Panc1 (cell line): ENCODE results near the gene COL5A2. TPM values are rescaled to one million over a fixed set of nuclear protein-coding genes. Genes with fewer than 3 reads are reported as not detected.

Experiments used
- ATAC-seq: fragments of 200-7000 bp; cut with Tn5 transposase; 2 replicates; pipeline ENCODE4 v1.9.1; 2020; ENCODE audit warnings: mild to moderate bottlenecking, moderate library complexity
- BruUV-seq: library from RNA; stranded (reverse); fragments of 400-500 nt; replicated peaks from 2 replicates; lab custom pipeline; 2021; lab: Mats Ljungman, UMichigan
- CTCF ChIA-PET: fragments of 300-600 bp; sonication (Branson Sonifier 250); formaldehyde crosslinking; loops from one replicate; lab custom pipeline; 2022; ENCODE audit warnings: antibody characterized with exemption; lab: Charles Lee
- POLR2A ChIA-PET: fragments of 300-600 bp; sonication (Branson Sonifier 250); formaldehyde crosslinking; loops from one replicate; lab custom pipeline; 2022; ENCODE audit warnings: antibody characterized with exemption; lab: Charles Lee
- DNase-seq: peaks from one replicate; pipeline ENCODE4 v3.0.0-alpha.2; 2010; ENCODE audit warnings: low read depth, low spot score
- H3K27ac ChIP-seq: 2 replicates; pipeline ENCODE4 v1.5.1; 2011; ENCODE audit warnings: mild to moderate bottlenecking, low read length, inconsistent platforms
- H3K27me3 ChIP-seq: fragments of 200-500 bp; sonication (Bioruptor generic); 2 replicates; pipeline ENCODE4 v1.6.0; 2014; ENCODE audit warnings: low read length, inconsistent platforms; ENCODE audit not compliant: control insufficient read depth, insufficient read depth
- H3K36me3 ChIP-seq: fragments of 200-500 bp; sonication (Bioruptor generic); 2 replicates; pipeline ENCODE4 v1.5.1; 2014; ENCODE audit warnings: inconsistent platforms, mild to moderate bottlenecking, low read length, moderate library complexity; ENCODE audit not compliant: control insufficient read depth, insufficient read depth
- H3K4me1 ChIP-seq: 2 replicates; pipeline ENCODE4 v1.5.1; 2011; ENCODE audit warnings: inconsistent platforms, mild to moderate bottlenecking, low read length, moderate library complexity; ENCODE audit not compliant: control insufficient read depth, insufficient read depth
- H3K4me3 ChIP-seq, 2 experiments: 2 replicates each; pipeline ENCODE4 v1.5.1; 2011 to 2012; ENCODE audit warnings: low read depth in 2 of 2, low read length in 2 of 2, mild to moderate bottlenecking in 2 of 2, inconsistent platforms in 1 of 2, moderate library complexity in 1 of 2
- H3K9me3 ChIP-seq: fragments of 200-500 bp; sonication (Bioruptor generic); 2 replicates; pipeline ENCODE4 v1.5.1; 2014; ENCODE audit warnings: low read depth, mild to moderate bottlenecking, inconsistent platforms, low read length, moderate library complexity; ENCODE audit not compliant: control insufficient read depth, insufficient read depth
- POLR2AphosphoS5 ChIP-seq: IDR thresholded peaks from 2 replicates; pipeline ENCODE4 v1.6.1; 2012; ENCODE audit warnings: mild to moderate bottlenecking, low read depth, low read length, moderate library complexity
- SIN3A ChIP-seq: IDR thresholded peaks from 2 replicates; pipeline ENCODE4 v1.6.1; 2012; ENCODE audit warnings: low read depth, mild to moderate bottlenecking, low read length, moderate library complexity, borderline replicate concordance; ENCODE audit not compliant: insufficient read depth
- TCF7L2 ChIP-seq: IDR thresholded peaks from 2 replicates; pipeline ENCODE4 v1.6.1; 2011; ENCODE audit warnings: mild to moderate bottlenecking, low read depth, low read length, inconsistent platforms
- in situ Hi-C: cut with HindIII; loops from 2 replicates; pipeline ENCODE4 v1.10.0; 2016; ENCODE audit warnings: low sequenced_read_pairs, low pct_unique_long_range_greater_than_20kb
- intact Hi-C: fragments of 100-400 bp; cut with micrococcal nuclease; formaldehyde crosslinking; loops from one replicate; pipeline ENCODE4 v1.10.0; 2022; ENCODE audit not compliant: unreplicated experiment
- total RNA-seq: library from RNA; stranded (reverse); gene quantifications from one replicate; pipeline ENCODE4 v1.2.1, GENCODE V29; 2021; ENCODE audit not compliant: unreplicated experiment
- TF ChIP-seq, protein P1 (sequence below): fragments of 450-650 bp; IDR thresholded peaks from 2 replicates; pipeline ENCODE4 v1.5.1; 2017; ENCODE audit warnings: mild to moderate bottlenecking
- TF ChIP-seq, protein P2 (sequence below), 2 experiments: IDR thresholded peaks; 2 replicates each; pipeline ENCODE4 v1.6.1; 2011 to 2012; ENCODE audit warnings: low read depth in 2 of 2, control low read depth in 1 of 2, low read length in 1 of 2, mild to moderate bottlenecking in 1 of 2, moderate library complexity in 1 of 2; ENCODE audit not compliant: insufficient read depth in 1 of 2

The COL5A2 gene
- total RNA-seq, 1 experiment from 2014 or later: 144 TPM

DNA sequence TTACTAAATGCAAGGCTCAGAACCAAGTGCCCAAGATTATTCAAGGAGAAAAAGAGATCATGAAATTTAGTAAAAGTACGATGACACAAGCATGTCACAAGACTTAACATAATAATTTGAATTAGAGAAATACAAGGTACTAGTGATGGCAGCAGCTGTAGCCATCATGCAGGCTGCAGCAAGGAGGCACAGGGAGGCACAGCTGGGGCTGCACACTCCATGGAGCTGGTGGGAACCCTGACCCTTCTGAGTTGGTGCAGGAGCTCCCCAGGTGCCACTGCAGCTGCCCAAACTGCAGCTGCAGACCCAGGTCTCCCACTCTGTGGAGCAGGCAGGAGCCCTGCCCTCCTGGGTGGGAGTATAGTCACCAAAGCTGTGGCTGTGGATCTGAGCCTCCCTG, 159.4 kb downstream of the COL5A2 start:
- no peaks in the 10 kb centered on the region for H3K27me3 ChIP-seq
- peak; percentile 54 for ATAC-seq
- no peaks in the 10 kb centered on the region for H3K9me3 ChIP-seq
- no peaks in the 10 kb centered on the region for H3K4me1 ChIP-seq
- no peaks in the 10 kb centered on the region for H3K36me3 ChIP-seq
- no peak for DNase-seq
- intact Hi-C loops (no loop called here), in situ Hi-C loops (no loop called here)
- ChIA-PET CTCF (no interaction called here), POLR2A (no interaction called here)
- no TSS peak for BruUV-seq
- H3K4me3 ChIP-seq: no peak overlapping the region
- H3K27ac ChIP-seq: no peak overlapping the region
- TF ChIP-seq SIN3A (no peak), TCF7L2 (no peak), POLR2AphosphoS5 (no peak)
- TF ChIP-seq, protein P1, sequence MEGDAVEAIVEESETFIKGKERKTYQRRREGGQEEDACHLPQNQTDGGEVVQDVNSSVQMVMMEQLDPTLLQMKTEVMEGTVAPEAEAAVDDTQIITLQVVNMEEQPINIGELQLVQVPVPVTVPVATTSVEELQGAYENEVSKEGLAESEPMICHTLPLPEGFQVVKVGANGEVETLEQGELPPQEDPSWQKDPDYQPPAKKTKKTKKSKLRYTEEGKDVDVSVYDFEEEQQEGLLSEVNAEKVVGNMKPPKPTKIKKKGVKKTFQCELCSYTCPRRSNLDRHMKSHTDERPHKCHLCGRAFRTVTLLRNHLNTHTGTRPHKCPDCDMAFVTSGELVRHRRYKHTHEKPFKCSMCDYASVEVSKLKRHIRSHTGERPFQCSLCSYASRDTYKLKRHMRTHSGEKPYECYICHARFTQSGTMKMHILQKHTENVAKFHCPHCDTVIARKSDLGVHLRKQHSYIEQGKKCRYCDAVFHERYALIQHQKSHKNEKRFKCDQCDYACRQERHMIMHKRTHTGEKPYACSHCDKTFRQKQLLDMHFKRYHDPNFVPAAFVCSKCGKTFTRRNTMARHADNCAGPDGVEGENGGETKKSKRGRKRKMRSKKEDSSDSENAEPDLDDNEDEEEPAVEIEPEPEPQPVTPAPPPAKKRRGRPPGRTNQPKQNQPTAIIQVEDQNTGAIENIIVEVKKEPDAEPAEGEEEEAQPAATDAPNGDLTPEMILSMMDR: no peak
- TF ChIP-seq, protein P2, sequence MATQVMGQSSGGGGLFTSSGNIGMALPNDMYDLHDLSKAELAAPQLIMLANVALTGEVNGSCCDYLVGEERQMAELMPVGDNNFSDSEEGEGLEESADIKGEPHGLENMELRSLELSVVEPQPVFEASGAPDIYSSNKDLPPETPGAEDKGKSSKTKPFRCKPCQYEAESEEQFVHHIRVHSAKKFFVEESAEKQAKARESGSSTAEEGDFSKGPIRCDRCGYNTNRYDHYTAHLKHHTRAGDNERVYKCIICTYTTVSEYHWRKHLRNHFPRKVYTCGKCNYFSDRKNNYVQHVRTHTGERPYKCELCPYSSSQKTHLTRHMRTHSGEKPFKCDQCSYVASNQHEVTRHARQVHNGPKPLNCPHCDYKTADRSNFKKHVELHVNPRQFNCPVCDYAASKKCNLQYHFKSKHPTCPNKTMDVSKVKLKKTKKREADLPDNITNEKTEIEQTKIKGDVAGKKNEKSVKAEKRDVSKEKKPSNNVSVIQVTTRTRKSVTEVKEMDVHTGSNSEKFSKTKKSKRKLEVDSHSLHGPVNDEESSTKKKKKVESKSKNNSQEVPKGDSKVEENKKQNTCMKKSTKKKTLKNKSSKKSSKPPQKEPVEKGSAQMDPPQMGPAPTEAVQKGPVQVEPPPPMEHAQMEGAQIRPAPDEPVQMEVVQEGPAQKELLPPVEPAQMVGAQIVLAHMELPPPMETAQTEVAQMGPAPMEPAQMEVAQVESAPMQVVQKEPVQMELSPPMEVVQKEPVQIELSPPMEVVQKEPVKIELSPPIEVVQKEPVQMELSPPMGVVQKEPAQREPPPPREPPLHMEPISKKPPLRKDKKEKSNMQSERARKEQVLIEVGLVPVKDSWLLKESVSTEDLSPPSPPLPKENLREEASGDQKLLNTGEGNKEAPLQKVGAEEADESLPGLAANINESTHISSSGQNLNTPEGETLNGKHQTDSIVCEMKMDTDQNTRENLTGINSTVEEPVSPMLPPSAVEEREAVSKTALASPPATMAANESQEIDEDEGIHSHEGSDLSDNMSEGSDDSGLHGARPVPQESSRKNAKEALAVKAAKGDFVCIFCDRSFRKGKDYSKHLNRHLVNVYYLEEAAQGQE (IDR thresholded peaks at IDR 0.05; ENCODE audit: insufficient read depth in 1 of 2, low read depth in 2 of 2, low read length in 1 of 2): no peak

GRCh38 chr2:189018631-189019030, 160.9 kb downstream of the COL5A2 start:
- Histone ChIP-seq H3K27me3 (no peaks in the 10 kb centered on the region), H3K9me3 (no peaks in the 10 kb centered on the region), H3K4me3 (no peak overlapping the region), H3K4me1 (no peaks in the 10 kb centered on the region), H3K36me3 (no peaks in the 10 kb centered on the region), H3K27ac (no peak overlapping the region)
- ATAC-seq: no peak
- ChIA-PET CTCF (no interaction called here), POLR2A (no interaction called here)
- BruUV-seq: no TSS peak
- intact Hi-C loops: no loop called here
- no peak for TF ChIP-seq SIN3A
- TF ChIP-seq, protein P2 (IDR thresholded peaks at IDR 0.05; ENCODE audit: insufficient read depth in 1 of 2, low read depth in 2 of 2, low read length in 1 of 2): no peak
- TF ChIP-seq, protein P1: no peak
- no peak for TF ChIP-seq TCF7L2
- TF ChIP-seq POLR2AphosphoS5: no peak
- in situ Hi-C loops: no loop called here
- DNase-seq: no peak
